ENCODE data around the gene C2orf80.
"Not testable (repeated sequence)": the region's sequence is repeated elsewhere in the genome, so short reads cannot be mapped to it uniquely, and the experiment has no call there.

- not testable (repeated sequence) for TF ChIP-seq CTCF, POLR2A (IDR thresholded peaks at IDR 0.05)
Observed at GRCh38 chr2:208138334-208138733, 51.5 kb downstream of the C2orf80 start.
